Endothelial cell of umbilical vein (primary cell): Measurements from ENCODE around the gene NFYC. TPM values are rescaled to one million over a fixed set of nuclear protein-coding genes. Genes with fewer than 3 reads are reported as not detected.

Experiments used
- BruUV-seq: library from RNA; stranded (reverse); fragments of 400-500 nt; replicated peaks from 2 replicates; lab custom pipeline; 2021; lab: Mats Ljungman, UMichigan
- CTCF ChIA-PET: fragments of 300-600, 350-600 bp; sonication (Branson Sonifier 250); formaldehyde crosslinking; loops from one replicate; lab custom pipeline; 2021; ENCODE audit warnings: antibody characterized with exemption, inconsistent platforms; lab: Charles Lee
- POLR2A ChIA-PET: fragments of 300-600, 350-600 bp; sonication (Branson Sonifier 250); formaldehyde crosslinking; loops from one replicate; lab custom pipeline; 2021; ENCODE audit warnings: antibody characterized with exemption, inconsistent platforms; lab: Charles Lee
- DNase-seq: peaks from one replicate; pipeline ENCODE4 v3.0.0-alpha.2; 2011; ENCODE audit warnings: low read depth, low spot score
- FAIRE-seq: peaks from 2 replicates; lab custom pipeline; 2011; peaks lifted over from hg19 to GRCh38; lab: Jason Lieb, UNC
- H2AFZ ChIP-seq: 2 replicates; pipeline ENCODE4 v1.6.0; 2012; ENCODE audit warnings: low read depth, low read length, control low read depth, inconsistent platforms
- H3K27ac ChIP-seq: 2 replicates; pipeline ENCODE4 v1.5.1; 2011; ENCODE audit warnings: low read depth, mild to moderate bottlenecking, control low read depth, low read length, moderate library complexity; ENCODE audit not compliant: insufficient read depth
- H3K27me3 ChIP-seq, 2 experiments: 2 replicates each; pipeline versions ENCODE4 v1.6.0 to v1.6.1; 2011; ENCODE audit warnings: low read length in 2 of 2, mixed read lengths in 1 of 2; ENCODE audit not compliant: control insufficient read depth in 2 of 2, insufficient read depth in 2 of 2
- H3K36me3 ChIP-seq, 2 experiments: 2 replicates in 1 of 2; 3 replicates in 1 of 2; pipeline ENCODE4 v1.5.1; 2011; ENCODE audit warnings: low read length in 2 of 2, mild to moderate bottlenecking in 1 of 2, moderate library complexity in 1 of 2; ENCODE audit not compliant: control insufficient read depth in 2 of 2, insufficient read depth in 2 of 2; ENCODE audit errors: extremely low read depth in 1 of 2
- H3K4me1 ChIP-seq: 3 replicates; pipeline ENCODE4 v1.5.1; 2011; ENCODE audit warnings: mild to moderate bottlenecking, low read length; ENCODE audit not compliant: control insufficient read depth, insufficient read depth; ENCODE audit errors: extremely low read depth
- H3K4me2 ChIP-seq: 2 replicates; pipeline ENCODE4 v1.6.1; 2011; ENCODE audit warnings: low read length, control low read depth, mixed read lengths; ENCODE audit not compliant: insufficient read depth
- H3K4me3 ChIP-seq, 3 experiments: fragments of 200-600 bp in 1 of 3; sonication (generic), shearing (Covaris generic) in 1 of 3; replicated peaks in 1 of 3; 2 replicates each; pipeline ENCODE4 v1.5.1; 2011 to 2016; ENCODE audit warnings: control low read depth in 3 of 3, low read length in 3 of 3, mild to moderate bottlenecking in 2 of 3, inconsistent platforms in 1 of 3, low read depth in 1 of 3, moderate library complexity in 1 of 3; ENCODE audit not compliant: insufficient read depth in 1 of 3
- H3K79me2 ChIP-seq: 2 replicates; pipeline ENCODE4 v1.6.0; 2012; ENCODE audit warnings: low read length, inconsistent platforms; ENCODE audit not compliant: control insufficient read depth, insufficient read depth
- H3K9ac ChIP-seq: replicated peaks from 2 replicates; pipeline ENCODE3; 2011; ENCODE audit warnings: low read length, control low read depth; ENCODE audit not compliant: insufficient read depth; ENCODE audit errors: extremely low read depth
- H3K9me1 ChIP-seq: replicated peaks from 3 replicates; pipeline ENCODE4 v1.6.0; 2011; ENCODE audit warnings: mild to moderate bottlenecking, low read length; ENCODE audit not compliant: control insufficient read depth, insufficient read depth; ENCODE audit errors: extremely low read depth
- H3K9me3 ChIP-seq: replicated peaks from 2 replicates; pipeline ENCODE4 v1.5.1; 2012; ENCODE audit warnings: low read length, inconsistent platforms; ENCODE audit not compliant: control insufficient read depth, insufficient read depth
- H4K20me1 ChIP-seq: replicated peaks from 2 replicates; pipeline ENCODE3; 2011; ENCODE audit warnings: mild to moderate bottlenecking, low read length; ENCODE audit not compliant: control insufficient read depth, insufficient read depth; ENCODE audit errors: extremely low read depth
- CTCF ChIP-seq, 2 donors: IDR thresholded peaks; 1 replicate in 1 of 2; 2 replicates in 1 of 2; pipeline ENCODE4 v1.5.1; 2011; ENCODE audit warnings: low read length in 2 of 2, mild to moderate bottlenecking in 2 of 2, moderate library complexity in 2 of 2, control low read depth in 1 of 2, inconsistent platforms in 1 of 2, low read depth in 1 of 2; ENCODE audit not compliant: insufficient read depth in 1 of 2; ENCODE audit errors: extremely low read depth in 1 of 2
- EZH2 ChIP-seq: IDR thresholded peaks from 2 replicates; pipeline ENCODE4 v1.6.1; 2012; ENCODE audit warnings: borderline replicate concordance, low read depth, mild to moderate bottlenecking, moderate library complexity, low read length, inconsistent platforms; ENCODE audit not compliant: severe bottlenecking
- GATA2 ChIP-seq: IDR thresholded peaks from 2 replicates; pipeline ENCODE4 v1.7.0; 2011; ENCODE audit warnings: low read depth, mild to moderate bottlenecking, moderate library complexity, mixed read lengths, low read length; ENCODE audit not compliant: insufficient read length, insufficient read depth
- MAX ChIP-seq: IDR thresholded peaks from 2 replicates; pipeline ENCODE4 v1.6.1; 2011; ENCODE audit not compliant: insufficient read depth, insufficient read length
- MYC ChIP-seq: IDR thresholded peaks from one replicate; pipeline ENCODE4 v1.6.1; 2011; ENCODE audit warnings: mild to moderate bottlenecking, low read depth, low read length
- POLR2AphosphoS5 ChIP-seq: IDR thresholded peaks from 2 replicates; pipeline ENCODE4 v1.6.1; 2012; ENCODE audit warnings: low read depth, mild to moderate bottlenecking, control low read depth, low read length, moderate library complexity; ENCODE audit not compliant: insufficient read depth
- dilution Hi-C: fragments of 300-500 bp; cut with MboI; formaldehyde crosslinking; loops from one replicate; pipeline ENCODE4 v1.15.0; 2019; ENCODE audit warnings: low sequenced_read_pairs; ENCODE audit not compliant: extremely low pct_ligation_motif_present
- intact Hi-C: fragments of 100-400 bp; cut with micrococcal nuclease; formaldehyde crosslinking; loops from one replicate; pipeline ENCODE4 v1.10.0; 2022
- polyA plus RNA-seq, 4 experiments: library from polyadenylated mRNA; depleted of rRNA in 3 of 4; stranded (reverse) in 3 of 4; unstranded in 1 of 4; fragments of >200 nt; gene quantifications; 2 replicates each; pipeline versions ENCODE4 v1.2.1 to v1.2.3, GENCODE V29; 2011 to 2012; ENCODE audit warnings: missing spikeins in 1 of 4
- total RNA-seq: library from RNA; stranded (reverse); gene quantifications from 2 replicates; pipeline ENCODE4 v1.2.3, GENCODE V29; 2021

Gene NFYC
- total and polyA plus RNA-seq, 2 donors (not counting 3 experiments of a cell fraction or from before 2014, with no cell fraction given) = 51.1 to 81.7 TPM

GRCh38 chr1:40746344-40747090, 55.0 kb downstream of the NFYC start:
- Histone ChIP-seq H3K27ac (no peak overlapping the region), H3K4me2 (no peak overlapping the region), H2AFZ (no peak overlapping the region), H3K27me3 (no peaks in the 10 kb centered on the region), H3K9me1 (no peaks in the 10 kb centered on the region), H4K20me1 (no peaks in the 10 kb centered on the region), H3K9ac (no peak overlapping the region), H3K4me3 (no peak overlapping the region), H3K9me3 (no peaks in the 10 kb centered on the region), H3K79me2 (no peaks in the 10 kb centered on the region), H3K36me3 (peaks cover 0 to 5% of the 10 kb centered on the region in 2 experiments), H3K4me1 (no peaks in the 10 kb centered on the region)
- DNase-seq (no peak), FAIRE-seq (no peak)
- intact Hi-C loops = no loop called here
- BruUV-seq = no TSS peak
- dilution Hi-C loops = no loop called here
- no peak for TF ChIP-seq EZH2
- TF ChIP-seq POLR2AphosphoS5 = no peak
- no peak for TF ChIP-seq CTCF (IDR thresholded peaks at IDR 0.05; ENCODE audit: extremely low read depth in 1 of 2, insufficient read depth in 1 of 2, low read depth in 1 of 2, low read length in 2 of 2)
- TF ChIP-seq GATA2 = no peak
- TF ChIP-seq MYC = no peak
- TF ChIP-seq MAX = no peak
- ChIA-PET POLR2A (no interaction called here), CTCF (interaction anchor here (1.0 to 3.8 kb wide), 5 partner anchors 10 to 77 kb away, joined by 3 to 14 read pairs (median 3); no protein-coding TSS in a partner anchor)
